B cell (primary cell): ENCODE results near the gene OR5P2. TPM values are rescaled to one million over a fixed set of nuclear protein-coding genes. Genes with fewer than 3 reads are reported as not detected.
"Not testable (repeated sequence)": the region's sequence is repeated elsewhere in the genome, so short reads cannot be mapped to it uniquely, and the experiment has no call there.

Experiments
- ATAC-seq: fragments of 200-7000 bp; cut with Tn5 transposase; one replicate; pipeline ENCODE4 v1.10.0; 2021; ENCODE audit warnings: low read depth, mild to moderate bottlenecking, moderate number of reproducible peaks, moderate library complexity
- CTCF ChIA-PET: fragments of 350-600 bp; sonication (Branson Sonifier 250); formaldehyde crosslinking; loops from one replicate; lab custom pipeline; 2021; ENCODE audit warnings: antibody characterized with exemption, inconsistent platforms; lab: Charles Lee
- POLR2A ChIA-PET: fragments of 350-600 bp; sonication (Branson Sonifier 250); formaldehyde crosslinking; loops from one replicate; lab custom pipeline; 2021; ENCODE audit warnings: antibody characterized with exemption; lab: Charles Lee
- DNase-seq: peaks from one replicate; pipeline ENCODE4 v3.0.0; 2013
- H2AFZ ChIP-seq: 2 replicates; pipeline ENCODE4 v1.6.1; 2012; ENCODE audit warnings: mild to moderate bottlenecking, low read depth, low read length; ENCODE audit not compliant: insufficient read depth, poor library complexity, severe bottlenecking
- H3K27ac ChIP-seq, 2 donors: 1 replicate in 1 of 2; 2 replicates in 1 of 2; pipeline ENCODE4 v1.5.1; 2012 to 2013; ENCODE audit warnings: low read length in 2 of 2, mild to moderate bottlenecking in 2 of 2, moderate library complexity in 1 of 2
- H3K27me3 ChIP-seq, 4 experiments: fragments of 200-600 bp in 1 of 4; sonication (generic) in 1 of 4; replicated peaks in 1 of 4; 1 replicate in 2 of 4; 2 replicates in 2 of 4; pipeline versions ENCODE4 v1.6.1 to v1.7.0; 2013 to 2016; ENCODE audit warnings: low read length in 3 of 4, mild to moderate bottlenecking in 2 of 4, mixed read lengths in 1 of 4, moderate library complexity in 1 of 4; ENCODE audit not compliant: insufficient read depth in 4 of 4, control insufficient read depth in 3 of 4; ENCODE audit errors: control extremely low read depth in 1 of 4
- H3K36me3 ChIP-seq, 2 experiments: replicated peaks in 1 of 2; 1 replicate in 1 of 2; 2 replicates in 1 of 2; pipeline versions ENCODE4 v1.6.1 to v1.7.1; 2013; ENCODE audit warnings: low read length in 1 of 2; ENCODE audit not compliant: insufficient read depth in 2 of 2, control insufficient read depth in 1 of 2; ENCODE audit errors: control extremely low read depth in 1 of 2, extremely low read depth in 1 of 2
- H3K4me1 ChIP-seq, 2 donors: fragments of 200-600 bp in 1 of 2; sonication (generic) in 1 of 2; 1 replicate in 1 of 2; 2 replicates in 1 of 2; pipeline versions ENCODE4 v1.5.1 to v1.6.1; 2013 to 2017; ENCODE audit warnings: low read length in 2 of 2; ENCODE audit not compliant: control insufficient read depth in 2 of 2, insufficient read depth in 2 of 2
- H3K4me2 ChIP-seq: replicated peaks from 2 replicates; pipeline ENCODE3; 2012; ENCODE audit warnings: mild to moderate bottlenecking, low read depth, low read length; ENCODE audit not compliant: poor library complexity, severe bottlenecking
- H3K4me3 ChIP-seq, 5 experiments: fragments of 200-600 bp in 1 of 5; sonication (generic) in 1 of 5; 1 replicate in 3 of 5; 2 replicates in 2 of 5; pipeline versions ENCODE4 v1.5.1 to v1.7.0; 2011 to 2016; ENCODE audit warnings: low read length in 4 of 5, mild to moderate bottlenecking in 4 of 5, low read depth in 2 of 5, control low read depth in 1 of 5, moderate library complexity in 1 of 5; ENCODE audit not compliant: insufficient read depth in 1 of 5; ENCODE audit errors: control extremely low read depth in 1 of 5, extremely low read depth in 1 of 5
- H3K79me2 ChIP-seq: fragments of 200-600 bp; sonication (generic); one replicate; pipeline ENCODE4 v1.6.0; 2016; ENCODE audit warnings: low read length; ENCODE audit not compliant: control insufficient read depth, insufficient read depth
- H3K9ac ChIP-seq: fragments of 200-600 bp; sonication (generic); 2 replicates; pipeline ENCODE4 v1.6.1; 2017; ENCODE audit warnings: mild to moderate bottlenecking, low read length, moderate library complexity
- H3K9me3 ChIP-seq, 3 donors: one replicate each; pipeline versions ENCODE4 v1.6.1 to v1.7.1; 2013; ENCODE audit warnings: low read length in 2 of 3; ENCODE audit not compliant: control insufficient read depth in 2 of 3, insufficient read depth in 1 of 3; ENCODE audit errors: control extremely low read depth in 1 of 3
- H4K20me1 ChIP-seq: 2 replicates; pipeline ENCODE4 v1.6.0; 2012; ENCODE audit warnings: mild to moderate bottlenecking, low read length; ENCODE audit not compliant: insufficient read depth, control insufficient read depth, poor library complexity, severe bottlenecking
- H3K27ac Mint-ChIP-seq: one replicate; pipeline ENCODE4 v1.8.0; 2021; ENCODE audit warnings: mixed read lengths
- H3K27me3 Mint-ChIP-seq: one replicate; pipeline ENCODE4 v1.8.0; 2021; ENCODE audit warnings: mixed read lengths
- H3K4me1 Mint-ChIP-seq: one replicate; pipeline ENCODE4 v1.8.0; 2021; ENCODE audit warnings: mixed read lengths
- H3K4me3 Mint-ChIP-seq: one replicate; pipeline ENCODE4 v1.8.0; 2021; ENCODE audit warnings: mixed read lengths
- H3K9me3 Mint-ChIP-seq: one replicate; pipeline ENCODE4 v1.8.0; 2022; ENCODE audit warnings: mixed read lengths; ENCODE audit not compliant: insufficient read depth
- EZH2 ChIP-seq: IDR thresholded peaks from 2 replicates; pipeline ENCODE4 v1.6.1; 2012; ENCODE audit warnings: borderline replicate concordance, low read depth, mild to moderate bottlenecking, moderate library complexity, low read length; ENCODE audit not compliant: insufficient read depth, poor library complexity, severe bottlenecking
- WGBS: methylation state at CpG from one replicate; pipeline ENCODE4 v1.1.5; 2013; ENCODE audit warnings: missing lambda C conversion rate; ENCODE audit not compliant: insufficient coverage; 5-methylcytosine and 5-hydroxymethylcytosine counted together
- intact Hi-C: fragments of 100-400 bp; cut with micrococcal nuclease; formaldehyde crosslinking; loops from one replicate; pipeline ENCODE4 v1.10.0; 2022
- polyA plus RNA-seq: library from polyadenylated mRNA; depleted of rRNA; stranded (reverse); fragments of >200 nt; gene quantifications from 2 replicates; pipeline ENCODE4 v1.2.3, GENCODE V29; 2012
- total RNA-seq, 2 donors: library from RNA; stranded (reverse); fragments of 120-200 nt in 1 of 2; gene quantifications; 1 replicate in 1 of 2; 2 replicates in 1 of 2; pipeline versions ENCODE4 v1.2.3 to v1.2.4, GENCODE V29; 2013 to 2022
- TF ChIP-seq, protein P1 (sequence below): fragments of 200-600 bp; IDR thresholded peaks from one replicate; pipeline ENCODE4 v1.8.0; 2022; ENCODE audit warnings: antibody characterized with exemption, mild to moderate bottlenecking

Gene OR5P2
- total and polyA plus RNA-seq, 2 donors (not counting 1 experiment from before 2014, with no cell fraction given): not detected

DNA sequence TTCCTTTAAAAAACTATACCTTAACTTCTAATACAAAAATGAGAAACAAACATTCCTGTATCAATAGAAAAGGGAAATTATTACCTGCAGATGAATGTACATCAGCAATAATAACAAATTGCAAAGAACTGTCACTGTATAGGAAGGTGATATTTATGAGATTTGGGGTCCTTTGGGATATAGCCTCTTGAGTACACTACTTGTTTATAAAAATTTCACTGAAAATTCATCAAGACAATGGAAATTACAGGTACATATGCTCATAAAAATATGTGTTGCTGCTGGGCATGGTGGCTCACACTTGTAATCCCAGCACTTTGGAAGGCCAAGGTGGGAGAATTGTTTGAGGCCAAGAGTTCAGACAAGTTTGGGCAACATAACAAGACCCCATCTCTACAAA, 34.0 kb upstream of the OR5P2 start, which contains the start of gene OR5P3:
Gene OR5P3 (minus strand): TSS at position 101 of the 400 bp plus-strand sequence.
- Histone ChIP-seq H3K4me1 (no peaks in the 10 kb centered on the region), H3K9me3 (no peaks in the 10 kb centered on the region), H4K20me1 (no peaks in the 10 kb centered on the region), H3K27me3 (peaks cover 0 to 4% (median 0%) of the 10 kb centered on the region in 4 experiments), H3K79me2 (no peaks in the 10 kb centered on the region), H3K36me3 (no peaks in the 10 kb centered on the region), H2AFZ (no peak within 1 kb of the TSS), H3K27ac (no peak within 1 kb of the TSS), H3K4me3 (no peak within 1 kb of the TSS), H3K4me2 (no peak within 1 kb of the TSS), H3K9ac (no peak within 1 kb of the TSS)
- intact Hi-C loops: no loop called here
- DNase-seq (no peak), ATAC-seq (no peak)
- Mint-ChIP-seq H3K9me3 (no peaks in the 10 kb centered on the region), H3K4me1 (no peaks in the 10 kb centered on the region), H3K27ac (no peak within 1 kb of the TSS), H3K4me3 (no peak within 1 kb of the TSS), H3K27me3 (peaks cover 2% of the 10 kb centered on the region)
- TF ChIP-seq, protein P1, sequence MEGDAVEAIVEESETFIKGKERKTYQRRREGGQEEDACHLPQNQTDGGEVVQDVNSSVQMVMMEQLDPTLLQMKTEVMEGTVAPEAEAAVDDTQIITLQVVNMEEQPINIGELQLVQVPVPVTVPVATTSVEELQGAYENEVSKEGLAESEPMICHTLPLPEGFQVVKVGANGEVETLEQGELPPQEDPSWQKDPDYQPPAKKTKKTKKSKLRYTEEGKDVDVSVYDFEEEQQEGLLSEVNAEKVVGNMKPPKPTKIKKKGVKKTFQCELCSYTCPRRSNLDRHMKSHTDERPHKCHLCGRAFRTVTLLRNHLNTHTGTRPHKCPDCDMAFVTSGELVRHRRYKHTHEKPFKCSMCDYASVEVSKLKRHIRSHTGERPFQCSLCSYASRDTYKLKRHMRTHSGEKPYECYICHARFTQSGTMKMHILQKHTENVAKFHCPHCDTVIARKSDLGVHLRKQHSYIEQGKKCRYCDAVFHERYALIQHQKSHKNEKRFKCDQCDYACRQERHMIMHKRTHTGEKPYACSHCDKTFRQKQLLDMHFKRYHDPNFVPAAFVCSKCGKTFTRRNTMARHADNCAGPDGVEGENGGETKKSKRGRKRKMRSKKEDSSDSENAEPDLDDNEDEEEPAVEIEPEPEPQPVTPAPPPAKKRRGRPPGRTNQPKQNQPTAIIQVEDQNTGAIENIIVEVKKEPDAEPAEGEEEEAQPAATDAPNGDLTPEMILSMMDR: no peak
- no peak for TF ChIP-seq EZH2
- CTCF ChIA-PET: no interaction called here
- POLR2A ChIA-PET: no interaction called here

DNA sequence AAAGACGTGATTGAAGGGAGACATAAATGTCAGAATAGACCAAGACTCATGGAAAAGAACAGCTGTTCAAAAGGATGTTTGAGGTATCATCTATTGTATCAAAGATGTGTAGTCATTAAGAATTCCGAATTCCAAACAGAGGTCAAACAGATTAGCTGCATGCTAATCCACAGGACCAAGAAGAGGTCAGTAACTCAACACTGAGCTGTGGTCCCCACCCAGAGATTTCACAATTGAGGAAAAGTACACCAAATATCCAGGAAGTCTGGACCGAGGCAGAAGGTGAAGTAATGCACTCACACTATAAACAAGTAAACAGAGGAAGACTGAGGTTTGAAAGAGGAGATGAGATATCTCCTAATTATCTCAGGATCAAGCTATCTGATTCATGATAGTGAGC, 29.6 kb upstream of the OR5P2 start:
- Mint-ChIP-seq H3K4me3 (no peak overlapping the region), H3K27ac (no peak overlapping the region), H3K27me3 (peaks cover 8% of the 10 kb centered on the region), H3K4me1 (no peaks in the 10 kb centered on the region), H3K9me3 (no peaks in the 10 kb centered on the region)
- ChIA-PET POLR2A (no interaction called here), CTCF (no interaction called here)
- H3K27ac ChIP-seq: no peak overlapping the region
- intact Hi-C loops: no loop called here
- WGBS: no CpG with 5 or more reads among the region's 3 CpGs
- peaks cover 0 to 4% (median 0%) of the 10 kb centered on the region in 4 experiments for H3K27me3 ChIP-seq
- no peak overlapping the region for H2AFZ ChIP-seq
- H3K4me1 ChIP-seq: no peaks in the 10 kb centered on the region
- no peak overlapping the region for H3K4me3 ChIP-seq
- TF ChIP-seq, protein P1: no peak
- TF ChIP-seq EZH2: no peak
- ATAC-seq (no peak), DNase-seq (no peak)
- no peaks in the 10 kb centered on the region for H4K20me1 ChIP-seq
- no peaks in the 10 kb centered on the region for H3K36me3 ChIP-seq
- H3K4me2 ChIP-seq: no peak overlapping the region
- H3K79me2 ChIP-seq: no peaks in the 10 kb centered on the region
- H3K9me3 ChIP-seq: no peaks in the 10 kb centered on the region
- no peak overlapping the region for H3K9ac ChIP-seq

DNA sequence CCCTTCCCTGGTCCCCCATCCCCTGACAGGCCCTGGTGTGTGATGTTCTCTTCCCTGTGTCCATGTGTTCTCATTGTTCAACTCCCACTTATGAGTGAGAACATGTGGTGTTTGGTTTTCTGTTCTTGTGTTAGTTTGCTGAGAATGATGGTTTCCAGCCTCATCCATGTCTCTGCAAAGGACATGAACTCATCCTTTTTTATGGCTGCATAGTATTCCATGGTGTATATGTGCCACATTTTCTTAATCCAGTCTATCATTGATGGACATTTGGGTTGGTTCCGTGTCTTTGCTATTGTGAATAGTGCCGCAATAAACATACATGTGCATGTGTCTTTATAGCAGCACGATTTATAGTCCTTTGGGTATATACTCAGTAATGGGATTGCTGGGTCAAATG, 23.7 kb upstream of the OR5P2 start:
- H3K27ac Mint-ChIP-seq, H3K4me2 ChIP-seq, H3K4me3 ChIP-seq, CTCF ChIA-PET, H3K9me3 Mint-ChIP-seq, H3K9ac ChIP-seq, H3K27me3 Mint-ChIP-seq, H3K9me3 ChIP-seq, H4K20me1 ChIP-seq, H3K27me3 ChIP-seq, DNase-seq, H3K4me3 Mint-ChIP-seq, H3K4me1 Mint-ChIP-seq, H3K36me3 ChIP-seq, POLR2A ChIA-PET, H3K4me1 ChIP-seq, ATAC-seq, H3K79me2 ChIP-seq, H2AFZ ChIP-seq, intact Hi-C loops, H3K27ac ChIP-seq: not testable (repeated sequence)
- no CpG with 5 or more reads among the region's 3 CpGs for WGBS
